DMS53 treated with DMSO at 0.1 percent for 48 hours (cell line): ENCODE data around the gene CADM2.

Experiments
- DNase-seq: peaks from one replicate; lab custom pipeline; 2025; ENCODE audit not compliant: unreplicated experiment; lab: John Stamatoyannopoulos, UW

CADM2 gene

GRCh38 chr3:84983490-84983889, 24.7 kb downstream of the CADM2 start:
- no peak for DNase-seq

DNA sequence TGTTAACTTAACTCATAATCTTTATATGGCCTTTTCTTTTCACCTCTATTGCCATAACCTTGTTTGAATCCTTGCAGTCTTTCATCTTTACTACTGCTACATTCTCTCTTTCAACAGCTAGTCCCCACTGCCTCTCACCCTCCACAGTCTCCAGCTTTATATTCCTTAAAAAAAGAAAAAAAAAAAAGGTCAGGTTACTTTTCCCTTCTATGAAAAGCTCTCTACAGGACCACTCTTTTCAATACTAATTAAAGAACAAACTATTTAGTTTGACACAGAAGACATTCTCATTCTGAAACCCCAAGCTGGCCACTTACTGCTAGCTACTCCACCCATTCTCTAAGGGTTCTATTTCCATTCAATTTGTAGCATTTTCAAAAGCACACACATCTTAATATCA, 25.6 kb downstream of the CADM2 start:
- no peak for DNase-seq

- no peak for DNase-seq
Measured at GRCh38 chr3:84985795-84986194, 27.0 kb downstream of the CADM2 start.

- DNase-seq: no peak
Measured at GRCh38 chr3:84987706-84988504, 29.1 kb downstream of the CADM2 start.

DNA sequence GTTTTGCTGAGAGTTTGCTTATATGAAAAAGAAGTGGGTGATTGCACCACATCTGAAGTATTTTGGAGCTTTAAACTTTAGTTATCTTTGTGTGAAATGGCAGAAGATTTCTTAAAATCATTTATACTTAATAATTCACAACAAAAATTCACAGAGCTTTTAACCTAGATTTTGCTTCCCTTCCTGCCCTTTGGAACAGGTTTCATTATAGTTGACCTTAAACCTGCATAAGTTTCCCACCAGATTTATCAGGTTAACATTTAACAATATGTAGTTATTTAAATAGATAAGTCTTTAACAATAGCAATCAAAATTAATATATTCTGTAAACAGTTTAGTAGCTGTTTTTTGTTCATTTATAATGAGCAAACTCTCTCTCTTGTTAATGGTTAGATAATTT, 30.3 kb downstream of the CADM2 start:
- DNase-seq: no peak

DNA sequence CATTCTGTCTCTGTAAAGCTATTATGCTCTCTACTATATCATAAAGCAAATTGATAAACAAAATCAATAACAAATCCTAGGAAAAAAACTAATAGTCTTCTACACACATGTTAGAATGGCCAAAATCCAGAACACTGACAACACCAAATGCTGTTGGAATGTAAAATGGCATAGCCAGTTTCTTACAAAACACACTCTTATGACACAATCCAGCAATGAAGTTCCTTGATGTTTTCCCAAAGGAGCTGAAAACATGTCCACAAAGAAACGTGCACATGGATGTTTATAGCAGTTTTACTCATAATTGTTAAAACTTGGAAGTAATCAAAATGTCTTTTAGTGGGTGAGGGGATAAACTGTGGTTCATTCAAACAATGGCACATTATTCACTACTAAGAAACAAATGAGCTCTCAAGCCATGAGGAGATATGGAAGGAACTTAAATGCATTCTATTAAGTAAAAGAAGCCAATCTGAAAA, 32.7 kb downstream of the CADM2 start:
- DNase-seq: no peak

DNA sequence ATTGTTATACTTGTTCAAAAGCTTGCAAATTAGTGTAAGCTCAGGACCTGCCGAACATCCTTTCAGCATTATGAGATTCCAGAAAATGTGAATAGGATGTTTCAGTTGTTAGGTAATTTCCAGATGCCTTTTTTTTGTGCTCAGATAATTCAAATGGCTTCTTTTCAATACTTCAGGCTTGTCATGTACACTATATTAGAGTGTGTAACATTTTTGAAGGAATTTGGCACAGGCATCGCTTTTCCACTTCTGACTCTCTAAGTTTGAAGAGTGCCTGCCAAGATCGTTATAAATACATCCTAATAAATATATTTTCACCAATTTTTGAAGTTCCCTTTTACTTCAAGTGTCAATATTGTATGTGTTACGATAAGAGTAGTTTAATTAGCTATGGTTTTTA, 35.2 kb downstream of the CADM2 start:
- DNase-seq: no peak

- DNase-seq: no peak
Measured at GRCh38 chr3:84998545-84998944, 39.8 kb downstream of the CADM2 start.

GRCh38 chr3:85003479-85003878, 44.7 kb downstream of the CADM2 start:
- DNase-seq: no peak

GRCh38 chr3:85004147-85004546, 45.4 kb downstream of the CADM2 start:
- no peak for DNase-seq

DNA sequence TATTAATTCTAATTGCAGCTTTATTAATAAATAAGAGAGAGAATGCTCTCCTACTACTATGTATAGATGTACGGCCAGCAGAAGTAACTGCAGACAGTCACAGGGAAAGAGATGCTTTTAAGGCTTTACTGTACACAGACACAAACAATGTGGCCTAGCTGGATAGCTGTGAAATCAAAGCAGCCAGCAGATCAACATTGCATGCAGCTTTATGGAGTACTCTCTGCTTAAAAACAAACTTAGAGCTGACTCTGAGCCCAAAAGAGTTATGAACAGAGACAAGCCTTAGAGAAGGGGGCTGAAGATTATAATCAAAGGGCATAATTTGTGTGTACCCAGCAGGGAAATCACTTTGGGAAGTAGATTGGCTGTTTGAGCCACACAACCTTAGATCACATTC, 47.2 kb downstream of the CADM2 start:
- DNase-seq: no peak

DNA sequence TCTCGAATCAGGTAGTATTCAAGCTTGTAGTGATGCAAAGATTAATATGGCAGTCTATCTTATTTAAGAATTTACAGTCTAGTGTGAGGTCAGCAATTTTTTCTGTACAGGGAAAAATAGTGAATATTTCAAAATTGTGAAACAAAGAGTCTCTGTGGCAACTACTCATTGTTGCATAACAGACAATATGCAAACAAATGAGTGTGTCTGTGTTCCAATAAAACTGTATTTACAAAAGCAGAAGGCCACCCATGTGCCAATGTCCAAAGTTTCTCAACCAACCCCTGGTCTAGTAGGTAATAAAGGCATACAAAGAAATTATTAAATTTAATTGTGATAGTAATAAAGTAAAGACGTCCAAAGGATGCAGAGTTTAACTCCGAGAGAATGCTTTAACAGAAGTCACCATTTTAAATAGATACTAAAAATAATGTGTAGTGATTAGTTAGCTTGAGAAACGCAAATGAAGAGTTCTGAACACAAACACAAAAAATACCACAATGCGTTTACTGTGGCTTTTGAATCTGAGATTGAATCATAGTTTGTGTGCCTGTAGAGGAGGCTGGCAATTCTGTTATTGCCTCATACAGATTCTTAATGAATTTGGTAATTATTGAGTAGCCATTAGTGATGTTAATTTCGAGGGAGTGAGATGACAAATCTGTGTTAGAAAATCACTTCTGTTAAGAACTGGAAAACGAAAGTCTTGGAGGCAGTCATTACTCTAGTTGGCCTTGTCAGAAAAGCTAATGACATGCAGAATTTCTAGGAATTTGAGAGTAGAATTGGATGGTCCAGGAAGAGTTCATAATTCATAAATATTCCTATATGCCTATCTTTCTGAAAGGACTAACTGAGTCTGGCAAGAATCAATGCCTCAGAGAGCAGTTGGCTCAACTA, 48.7 kb downstream of the CADM2 start:
- DNase-seq: no peak

GRCh38 chr3:85020828-85021227, 62.0 kb downstream of the CADM2 start:
- DNase-seq: no peak

DNA sequence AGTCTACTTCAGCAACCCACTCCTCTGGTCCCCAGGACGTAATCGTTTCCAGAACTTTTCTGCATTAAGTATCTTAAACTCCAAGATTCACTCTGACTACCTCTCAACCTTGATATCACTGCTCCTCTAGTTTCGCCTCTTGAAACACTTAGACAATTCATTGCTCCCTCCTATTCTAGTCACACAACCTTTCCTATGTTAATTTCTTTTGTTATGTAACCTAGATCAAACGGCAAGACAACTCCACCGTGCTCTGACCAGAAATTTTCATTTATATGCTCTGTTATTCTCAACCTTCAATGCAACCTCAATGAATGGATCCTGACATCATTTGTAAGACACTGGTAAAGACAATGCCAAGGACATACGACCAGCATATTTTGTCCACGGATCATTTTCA, 71.3 kb downstream of the CADM2 start:
- no peak for DNase-seq

GRCh38 chr3:85037203-85037602, 78.4 kb downstream of the CADM2 start:
- no peak for DNase-seq

GRCh38 chr3:85041001-85041400, 82.2 kb downstream of the CADM2 start:
- no peak for DNase-seq

- no peak for DNase-seq
Measured at GRCh38 chr3:85041562-85042055, 82.8 kb downstream of the CADM2 start.

- no peak for DNase-seq
Measured at GRCh38 chr3:85050821-85051220, 92.0 kb downstream of the CADM2 start.

- no peak for DNase-seq
Measured at GRCh38 chr3:85051786-85052185, 93.0 kb downstream of the CADM2 start.

DNA sequence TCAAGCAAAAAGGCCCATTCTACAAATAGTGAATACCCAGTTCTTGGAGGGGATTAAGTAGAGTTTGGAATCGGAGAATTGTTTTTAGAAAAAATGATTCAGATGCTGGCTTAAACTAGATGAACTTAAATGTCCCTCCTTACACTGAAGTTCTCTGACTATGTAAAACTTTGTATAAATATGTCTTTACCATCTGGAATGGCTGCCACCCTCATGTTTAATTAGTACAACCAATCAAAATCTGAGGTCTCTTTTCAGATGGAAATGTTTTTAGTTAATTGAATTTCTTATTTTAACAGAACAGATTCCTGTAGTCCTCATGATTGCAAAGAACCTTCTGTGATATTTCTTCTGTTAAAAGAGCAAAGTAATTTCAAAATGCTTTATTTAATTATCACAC, 94.8 kb downstream of the CADM2 start:
- DNase-seq: no peak

DNA sequence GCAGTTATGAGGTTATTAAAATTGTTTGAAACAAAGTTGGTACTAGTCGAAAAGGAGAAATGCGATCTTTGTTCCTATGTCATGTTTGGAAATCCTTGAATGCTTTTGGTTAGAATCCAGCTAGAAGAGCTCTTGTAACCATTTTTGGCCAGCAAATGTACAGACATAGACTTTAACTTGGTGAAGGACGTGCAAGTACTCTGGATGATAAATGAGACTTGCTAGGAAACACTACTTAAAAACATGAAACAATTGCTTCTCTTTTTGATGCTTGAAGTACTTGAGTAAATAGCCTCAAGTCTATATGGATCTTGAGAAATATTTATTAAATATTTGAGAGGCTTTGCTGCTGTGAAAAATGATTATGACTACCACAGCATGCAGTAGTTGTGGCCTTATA, 95.8 kb downstream of the CADM2 start:
- DNase-seq: no peak

DNA sequence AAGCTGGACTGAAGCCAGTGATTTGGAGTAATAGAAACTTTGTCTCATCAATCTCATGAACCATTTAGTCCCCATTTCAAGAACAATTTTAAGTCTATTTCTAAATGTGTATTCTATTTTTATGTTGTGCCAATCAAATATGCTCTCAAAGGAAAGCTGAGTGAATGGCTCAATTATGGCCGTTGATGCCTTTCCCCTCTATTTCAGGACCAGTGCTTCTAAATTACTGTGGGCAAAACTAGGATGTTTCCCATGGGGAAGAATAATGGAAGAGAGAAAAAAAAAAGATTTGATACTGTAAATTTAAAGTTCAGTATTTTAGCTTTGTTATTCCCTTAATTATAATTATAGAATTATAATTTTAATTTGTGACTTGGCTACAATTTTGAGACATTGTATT, 110.1 kb downstream of the CADM2 start:
- DNase-seq: no peak
